Neutrophil (primary cell): ENCODE measurements around the gene FOXN4.

Experiments
- H3K27ac ChIP-seq: fragments of 200-600 bp; sonication (generic); 2 replicates; pipeline ENCODE4 v1.5.1; 2016; ENCODE audit warnings: mild to moderate bottlenecking, moderate library complexity
- H3K27me3 ChIP-seq: fragments of 200-600 bp; sonication (generic); 2 replicates; pipeline ENCODE4 v1.6.0; 2016; ENCODE audit warnings: mild to moderate bottlenecking
- H3K36me3 ChIP-seq: fragments of 200-600 bp; sonication (generic); 2 replicates; pipeline ENCODE4 v1.5.1; 2017
- H3K4me1 ChIP-seq, 2 experiments: fragments of 200-600 bp in 1 of 2; sonication (generic) in 1 of 2; 1 replicate in 1 of 2; 2 replicates in 1 of 2; pipeline versions ENCODE4 v1.5.1 to v1.6.1; 2013 to 2016; ENCODE audit warnings: low read depth in 1 of 2, low read length in 1 of 2, mild to moderate bottlenecking in 1 of 2, moderate library complexity in 1 of 2; ENCODE audit not compliant: control insufficient read depth in 1 of 2, insufficient read depth in 1 of 2
- H3K4me3 ChIP-seq, 2 experiments: fragments of 200-600 bp in 1 of 2; sonication (generic) in 1 of 2; 1 replicate in 1 of 2; 2 replicates in 1 of 2; pipeline ENCODE4 v1.5.1; 2013 to 2016; ENCODE audit warnings: low read depth in 1 of 2, low read length in 1 of 2, mild to moderate bottlenecking in 1 of 2, moderate library complexity in 1 of 2
- H3K9me3 ChIP-seq: fragments of 200-600 bp; sonication (generic); 2 replicates; pipeline ENCODE4 v1.5.1; 2016
- TF ChIP-seq, protein P1 (sequence below): fragments of 200-600 bp; sonication (generic); IDR thresholded peaks from 2 replicates; pipeline ENCODE4 v1.5.1; 2016; ENCODE audit warnings: antibody characterized with exemption

FOXN4 gene

GRCh38 chr12:109287181-109287580 is 21.9 kb downstream of the FOXN4 start:
- Histone ChIP-seq H3K9me3 (no peaks in the 10 kb centered on the region), H3K27me3 (peaks cover 30% of the 10 kb centered on the region), H3K36me3 (no peaks in the 10 kb centered on the region), H3K4me3 (no peak overlapping the region), H3K4me1 (no peaks in the 10 kb centered on the region), H3K27ac (no peak overlapping the region)
- TF ChIP-seq, protein P1, sequence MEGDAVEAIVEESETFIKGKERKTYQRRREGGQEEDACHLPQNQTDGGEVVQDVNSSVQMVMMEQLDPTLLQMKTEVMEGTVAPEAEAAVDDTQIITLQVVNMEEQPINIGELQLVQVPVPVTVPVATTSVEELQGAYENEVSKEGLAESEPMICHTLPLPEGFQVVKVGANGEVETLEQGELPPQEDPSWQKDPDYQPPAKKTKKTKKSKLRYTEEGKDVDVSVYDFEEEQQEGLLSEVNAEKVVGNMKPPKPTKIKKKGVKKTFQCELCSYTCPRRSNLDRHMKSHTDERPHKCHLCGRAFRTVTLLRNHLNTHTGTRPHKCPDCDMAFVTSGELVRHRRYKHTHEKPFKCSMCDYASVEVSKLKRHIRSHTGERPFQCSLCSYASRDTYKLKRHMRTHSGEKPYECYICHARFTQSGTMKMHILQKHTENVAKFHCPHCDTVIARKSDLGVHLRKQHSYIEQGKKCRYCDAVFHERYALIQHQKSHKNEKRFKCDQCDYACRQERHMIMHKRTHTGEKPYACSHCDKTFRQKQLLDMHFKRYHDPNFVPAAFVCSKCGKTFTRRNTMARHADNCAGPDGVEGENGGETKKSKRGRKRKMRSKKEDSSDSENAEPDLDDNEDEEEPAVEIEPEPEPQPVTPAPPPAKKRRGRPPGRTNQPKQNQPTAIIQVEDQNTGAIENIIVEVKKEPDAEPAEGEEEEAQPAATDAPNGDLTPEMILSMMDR, result no peak

DNA sequence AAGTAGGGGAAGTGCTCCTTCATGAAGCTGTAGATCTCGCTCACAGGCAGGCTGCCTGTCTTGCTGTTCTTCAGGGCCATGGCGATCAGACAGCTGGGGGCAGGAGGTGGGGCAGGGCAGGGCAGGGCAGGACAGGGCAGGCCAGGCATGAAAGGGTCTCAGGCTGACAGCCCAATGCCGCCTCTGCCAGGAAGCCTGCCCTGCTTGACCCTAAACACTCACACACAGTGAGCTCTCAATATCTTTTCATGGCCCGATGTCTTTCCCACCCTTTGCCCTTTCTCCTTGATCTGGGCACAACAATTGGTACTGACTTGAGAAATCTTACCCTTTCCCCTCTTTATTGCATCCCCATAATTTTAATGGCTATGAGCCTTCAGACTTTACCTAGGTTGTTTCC is 22.4 kb downstream of the FOXN4 start:
- Histone ChIP-seq H3K4me3 (no peak overlapping the region), H3K9me3 (no peaks in the 10 kb centered on the region), H3K4me1 (no peaks in the 10 kb centered on the region), H3K27ac (no peak overlapping the region), H3K36me3 (no peaks in the 10 kb centered on the region), H3K27me3 (peaks cover 25% of the 10 kb centered on the region)
- TF ChIP-seq, protein P1, result no peak

DNA sequence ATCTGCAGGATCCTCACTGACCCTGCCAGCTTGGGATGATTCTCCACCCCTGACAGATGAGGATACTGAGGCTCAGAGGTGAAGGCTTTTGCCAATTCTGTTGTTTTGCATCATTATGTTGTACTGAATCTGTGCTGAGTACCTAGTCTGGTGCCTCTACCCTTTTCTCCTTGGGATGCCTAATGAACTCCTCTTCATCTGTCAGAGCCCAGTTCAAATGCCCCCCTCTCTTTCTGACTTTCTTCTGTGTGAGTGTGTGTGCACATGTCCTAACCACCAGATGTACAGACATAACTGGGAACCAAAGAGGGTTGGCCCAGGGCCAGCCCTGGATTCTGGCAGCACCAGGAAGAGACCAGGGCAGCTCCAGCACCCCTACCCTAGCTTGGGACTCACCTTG is 22.8 kb downstream of the FOXN4 start:
- Histone ChIP-seq H3K4me1 (no peaks in the 10 kb centered on the region), H3K27ac (no peak overlapping the region), H3K27me3 (peaks cover 21% of the 10 kb centered on the region), H3K9me3 (no peaks in the 10 kb centered on the region), H3K36me3 (no peaks in the 10 kb centered on the region), H3K4me3 (no peak overlapping the region)
- TF ChIP-seq, protein P1, result no peak

DNA sequence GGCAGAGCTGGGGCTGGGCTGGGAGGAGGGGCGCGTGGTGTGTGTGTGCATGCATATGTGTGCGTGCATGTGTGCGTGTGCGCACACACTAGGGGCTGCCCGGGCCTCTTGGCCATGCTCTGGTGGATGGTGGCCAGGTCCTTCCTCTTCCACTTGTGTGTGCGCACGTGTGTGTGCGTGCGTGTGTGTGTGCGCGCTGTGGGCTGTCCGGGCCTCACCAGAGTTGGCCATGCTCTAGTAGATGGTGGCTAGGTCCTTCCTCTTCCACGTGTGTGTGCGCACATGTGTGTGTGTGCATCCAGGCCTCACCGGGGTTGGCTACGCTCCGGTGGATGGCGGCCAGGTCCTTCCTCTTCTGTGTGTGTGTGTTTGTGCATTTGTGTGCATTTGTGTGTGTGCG is 24.7 kb downstream of the FOXN4 start:
- Histone ChIP-seq H3K27ac (no peak overlapping the region), H3K27me3 (peaks cover 2% of the 10 kb centered on the region), H3K4me1 (no peaks in the 10 kb centered on the region), H3K4me3 (no peak overlapping the region), H3K9me3 (no peaks in the 10 kb centered on the region), H3K36me3 (no peaks in the 10 kb centered on the region)
- TF ChIP-seq, protein P1, result no peak

- no peak overlapping the region for H3K4me3 ChIP-seq
- H3K4me1 ChIP-seq, result peaks cover 11 to 14% of the 10 kb centered on the region in 2 experiments
- H3K9me3 ChIP-seq, result no peaks in the 10 kb centered on the region
- TF ChIP-seq, protein P1, result no peak
- H3K27me3 ChIP-seq, result no peaks in the 10 kb centered on the region
- no peak overlapping the region for H3K27ac ChIP-seq
- H3K36me3 ChIP-seq, result no peaks in the 10 kb centered on the region
Observed at GRCh38 chr12:109281452-109281851, 27.6 kb downstream of the FOXN4 start.

DNA sequence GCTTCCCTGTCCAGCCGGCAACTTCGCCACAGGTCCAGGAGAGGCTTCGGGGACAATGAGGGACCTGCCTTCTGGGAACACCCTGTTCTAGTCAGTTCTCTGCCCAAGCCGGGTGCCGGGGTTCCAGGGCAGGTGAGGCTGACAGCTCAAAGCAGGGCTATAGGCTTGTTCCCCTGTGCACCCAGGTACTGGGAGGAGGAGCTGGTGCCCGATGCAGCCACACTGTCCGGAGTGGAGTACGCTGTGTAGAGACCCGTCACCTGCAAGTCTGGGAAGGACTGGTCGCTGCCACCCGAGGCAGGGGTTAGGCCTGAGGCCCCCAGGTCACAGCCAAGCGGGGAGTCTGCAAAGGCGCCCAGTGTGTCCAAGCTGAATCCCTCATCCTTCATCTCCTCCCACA is 29.6 kb downstream of the FOXN4 start:
- H3K27me3 ChIP-seq, result no peaks in the 10 kb centered on the region
- TF ChIP-seq, protein P1, result no peak

More for the DNA sequence above, 29.6 kb downstream of the FOXN4 start:
- H3K27ac ChIP-seq, result no peak overlapping the region
- H3K4me3 ChIP-seq, result no peak overlapping the region
- H3K36me3 ChIP-seq, result no peaks in the 10 kb centered on the region
- H3K4me1 ChIP-seq, result peaks cover 11 to 14% of the 10 kb centered on the region in 2 experiments
- no peaks in the 10 kb centered on the region for H3K9me3 ChIP-seq
